ENCODE measurements around the gene TANC1. TPM values are rescaled to one million over a fixed set of nuclear protein-coding genes. Genes with fewer than 3 reads are reported as not detected.

The TANC1 gene
- total and polyA plus RNA-seq, 3 donors from 2014 or later = 8.6 to 19.3 (median 16.2) TPM

- Histone ChIP-seq H3K4me3 (no peak overlapping the region), H3K9me3 (no peaks in the 10 kb centered on the region), H3K36me3 (ENCODE audit: low read depth, missing control alignments) (no peaks in the 10 kb centered on the region), H3K27me3 (no peaks in the 10 kb centered on the region), H3K4me1 (no peaks in the 10 kb centered on the region), H3K27ac (no peak overlapping the region)
- TF ChIP-seq POLR2A (IDR thresholded peaks at IDR 0.05) = no peak
- TF ChIP-seq CTCF (IDR thresholded peaks at IDR 0.05) = no peak
- intact Hi-C loops (cut with DNase I; ENCODE audit: low total_unique reads) = no loop called here
- WGBS, 2 donors = 93 to 95% methylated on average over 17 of the region's 17 CpGs
- DNase-seq = no peak
These were observed 255.8 kb downstream of the TANC1 start for GRCh38 chr2:159224061-159224813.

GRCh38 chr2:159225025-159226016 lies 256.9 kb downstream of the TANC1 start:
- Histone ChIP-seq H3K4me1 (no peaks in the 10 kb centered on the region), H3K4me3 (no peak overlapping the region), H3K36me3 (ENCODE audit: low read depth, missing control alignments) (no peaks in the 10 kb centered on the region), H3K9me3 (no peaks in the 10 kb centered on the region), H3K27ac (no peak overlapping the region), H3K27me3 (no peaks in the 10 kb centered on the region)
- no peak for DNase-seq
- 86 to 88% methylated on average over 24 to 26 of the region's 26 CpGs for WGBS, 2 donors
- intact Hi-C loops (cut with DNase I; ENCODE audit: low total_unique reads) = no loop called here
- TF ChIP-seq POLR2A (IDR thresholded peaks at IDR 0.05) = no peak
- no peak for TF ChIP-seq CTCF (IDR thresholded peaks at IDR 0.05)

- intact Hi-C loops (cut with DNase I; ENCODE audit: low total_unique reads) = no loop called here
- WGBS, 2 donors = 83 to 84% methylated on average over 5 of the region's 5 CpGs
- no peak for DNase-seq
- no peak overlapping the region for H3K4me3 ChIP-seq
- H3K27me3 ChIP-seq = no peaks in the 10 kb centered on the region
- H3K27ac ChIP-seq = no peak overlapping the region
- TF ChIP-seq POLR2A (IDR thresholded peaks at IDR 0.05) = no peak
- no peak for TF ChIP-seq CTCF (IDR thresholded peaks at IDR 0.05)
- H3K36me3 ChIP-seq (ENCODE audit: low read depth, missing control alignments) = no peaks in the 10 kb centered on the region
- H3K4me1 ChIP-seq = no peaks in the 10 kb centered on the region
- H3K9me3 ChIP-seq = no peaks in the 10 kb centered on the region
These were observed 257.6 kb downstream of the TANC1 start for GRCh38 chr2:159226059-159226461.

GRCh38 chr2:159226608-159227385 lies 258.4 kb downstream of the TANC1 start:
- no peak for TF ChIP-seq POLR2A (IDR thresholded peaks at IDR 0.05)
- TF ChIP-seq CTCF (IDR thresholded peaks at IDR 0.05) = no peak
- no peak overlapping the region for H3K4me3 ChIP-seq
- DNase-seq = no peak
- intact Hi-C loops (cut with DNase I; ENCODE audit: low total_unique reads) = no loop called here
- no peaks in the 10 kb centered on the region for H3K9me3 ChIP-seq
- no peaks in the 10 kb centered on the region for H3K36me3 ChIP-seq (ENCODE audit: low read depth, missing control alignments)
- no peak overlapping the region for H3K27ac ChIP-seq
- H3K27me3 ChIP-seq = no peaks in the 10 kb centered on the region
- no peaks in the 10 kb centered on the region for H3K4me1 ChIP-seq

Data from testis (tissue), 3 donors.